IPS-11a (cell line): ENCODE results near the gene CACNB4.
"Not testable (repeated sequence)": the region's sequence is repeated elsewhere in the genome, so short reads cannot be mapped to it uniquely, and the experiment has no call there.

Experiments
- H3K4me3 ChIP-seq: one replicate; pipeline ENCODE4 v1.5.1; 2013; ENCODE audit warnings: low read depth, low read length, control low read depth

The CACNB4 gene

GRCh38 chr2:151907286-151908203 lies 191.3 kb downstream of the CACNB4 start:
- H3K4me3 ChIP-seq: no peak overlapping the region

DNA sequence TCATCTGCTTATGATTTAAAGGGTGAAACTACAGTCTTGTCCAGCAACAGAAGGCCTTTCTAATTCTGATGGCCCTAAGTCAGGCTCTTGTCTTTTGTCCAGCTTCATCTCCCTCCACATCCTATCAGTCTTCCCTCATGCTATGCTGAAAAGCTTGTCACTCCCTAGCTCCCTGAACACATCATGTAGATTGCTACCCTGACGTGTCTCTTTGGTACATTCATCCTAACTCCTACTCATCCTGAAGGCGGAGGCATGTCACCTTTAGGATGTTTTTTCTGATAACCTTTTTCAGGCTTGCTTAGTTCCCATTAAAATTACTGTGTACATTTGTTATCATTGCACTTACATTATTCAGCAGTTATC lies 192.2 kb downstream of the CACNB4 start:
- no peak overlapping the region for H3K4me3 ChIP-seq

- no peak overlapping the region for H3K4me3 ChIP-seq
Observed at GRCh38 chr2:151905963-151906632, 192.7 kb downstream of the CACNB4 start.

- no peak overlapping the region for H3K4me3 ChIP-seq
Observed at GRCh38 chr2:151904807-151905206, 194.0 kb downstream of the CACNB4 start.

- no peak overlapping the region for H3K4me3 ChIP-seq
Observed at GRCh38 chr2:151904021-151904420, 194.8 kb downstream of the CACNB4 start.

- H3K4me3 ChIP-seq: no peak overlapping the region
Observed at GRCh38 chr2:151902829-151903228, 196.0 kb downstream of the CACNB4 start.

GRCh38 chr2:151900331-151900730 lies 198.5 kb downstream of the CACNB4 start:
- no peak overlapping the region for H3K4me3 ChIP-seq

GRCh38 chr2:151899156-151899555 lies 199.7 kb downstream of the CACNB4 start:
- H3K4me3 ChIP-seq: no peak overlapping the region

- H3K4me3 ChIP-seq: no peak overlapping the region
Observed at GRCh38 chr2:151891566-151892194, 207.2 kb downstream of the CACNB4 start.

- no peak overlapping the region for H3K4me3 ChIP-seq
Observed at GRCh38 chr2:151887164-151887563, 211.7 kb downstream of the CACNB4 start.

DNA sequence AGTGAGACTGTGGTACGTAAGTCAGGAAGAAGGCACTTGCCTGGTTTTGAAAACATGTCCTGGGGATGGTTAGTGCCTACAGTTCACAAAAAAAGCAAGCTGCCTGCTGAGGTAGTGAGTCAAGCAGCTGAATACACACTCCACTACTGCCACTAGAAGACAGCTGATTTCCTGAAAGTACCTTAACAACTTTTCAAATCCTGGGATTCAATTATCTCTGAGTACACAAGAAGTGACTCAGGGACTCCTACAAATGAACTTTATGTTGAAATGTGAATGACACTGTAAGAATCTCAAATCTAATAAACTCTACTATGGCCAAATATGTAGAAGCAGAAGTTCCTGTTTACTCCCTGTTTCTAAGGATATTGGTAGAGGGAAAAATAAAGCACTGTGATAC lies 212.6 kb downstream of the CACNB4 start:
- no peak overlapping the region for H3K4me3 ChIP-seq

- H3K4me3 ChIP-seq: no peak overlapping the region
Observed at GRCh38 chr2:151882786-151883445, 215.9 kb downstream of the CACNB4 start.

GRCh38 chr2:151881342-151881741 lies 217.5 kb downstream of the CACNB4 start:
- no peak overlapping the region for H3K4me3 ChIP-seq

GRCh38 chr2:151880586-151880985 lies 218.3 kb downstream of the CACNB4 start:
- no peak overlapping the region for H3K4me3 ChIP-seq

DNA sequence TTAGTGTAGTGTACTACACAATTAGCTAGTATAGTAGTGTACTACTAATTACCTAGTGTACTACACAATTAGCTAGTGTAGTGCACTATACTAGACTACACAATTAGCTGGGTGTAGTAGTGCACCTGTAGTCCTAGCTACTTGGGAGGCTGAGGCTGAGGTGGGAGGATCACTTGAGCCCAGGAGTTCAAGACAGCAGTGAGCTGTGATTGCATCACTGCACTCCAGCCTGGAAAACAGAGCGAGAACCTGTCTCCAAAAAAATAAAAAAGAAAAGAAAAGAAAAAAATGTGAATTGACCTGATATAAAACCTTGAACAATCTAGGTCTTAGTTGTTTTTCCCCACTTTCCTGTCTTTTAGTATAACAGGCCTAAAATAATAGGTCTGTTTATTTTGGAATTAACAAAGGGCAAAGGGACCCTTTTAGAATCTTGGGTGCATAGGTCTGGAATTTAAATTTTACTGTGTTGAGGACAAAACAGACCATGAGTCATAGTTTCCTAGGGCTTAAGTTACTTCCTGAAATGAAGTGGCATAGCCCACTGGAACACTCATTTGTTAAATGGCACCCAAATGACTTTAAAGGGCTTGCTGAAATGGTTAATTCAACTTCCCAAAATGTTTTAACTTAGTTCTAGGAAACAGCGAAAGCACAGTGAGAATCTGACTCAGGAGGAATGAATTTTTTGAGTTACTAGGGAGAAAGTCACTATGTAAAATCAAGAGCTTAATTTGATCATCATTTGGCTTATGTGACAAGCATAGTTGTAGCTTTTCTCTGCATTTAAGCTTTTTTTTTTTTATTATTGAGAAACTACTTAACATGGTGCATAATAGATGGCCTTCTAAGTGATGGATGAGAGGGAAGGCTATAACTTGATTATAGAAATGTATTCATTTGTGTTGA lies 219.9 kb downstream of the CACNB4 start:
- no peak overlapping the region for H3K4me3 ChIP-seq

GRCh38 chr2:151878204-151878603 lies 220.6 kb downstream of the CACNB4 start:
- no peak overlapping the region for H3K4me3 ChIP-seq

GRCh38 chr2:151875631-151876030 lies 223.2 kb downstream of the CACNB4 start:
- not testable (repeated sequence) for H3K4me3 ChIP-seq

GRCh38 chr2:151872463-151872862 lies 226.4 kb downstream of the CACNB4 start:
- no peak overlapping the region for H3K4me3 ChIP-seq

GRCh38 chr2:151869291-151869690 lies 229.6 kb downstream of the CACNB4 start:
- H3K4me3 ChIP-seq: no peak overlapping the region

- no peak overlapping the region for H3K4me3 ChIP-seq
Observed at GRCh38 chr2:151862700-151863099, 236.1 kb downstream of the CACNB4 start.
